ENCODE data around the gene COL4A1.
"Not testable (repeated sequence)": the region's sequence is repeated elsewhere in the genome, so short reads cannot be mapped to it uniquely, and the experiment has no call there.

COL4A1 gene

GRCh38 chr13:110313261-110313660 lies 6.3 kb upstream of the COL4A1 start:
- H3K4me3 ChIP-seq (ENCODE audit: low read length); DNase-seq (ENCODE audit: low read depth, low spot score): not testable (repeated sequence)

- no peak for DNase-seq (ENCODE audit: low read depth, low spot score)
- no peak overlapping the region for H3K4me3 ChIP-seq (ENCODE audit: low read length)
These were observed 5.5 kb upstream of the COL4A1 start for GRCh38 chr13:110312339-110313031.

GRCh38 chr13:110311443-110312338 lies 4.7 kb upstream of the COL4A1 start:
- no peak for DNase-seq (ENCODE audit: low read depth, low spot score)
- no peak overlapping the region for H3K4me3 ChIP-seq (ENCODE audit: low read length)

GRCh38 chr13:110310541-110311442 lies 3.8 kb upstream of the COL4A1 start:
- no peak for DNase-seq (ENCODE audit: low read depth, low spot score)
- H3K4me3 ChIP-seq (ENCODE audit: low read length): no peak overlapping the region

GRCh38 chr13:110309661-110310524 lies 2.9 kb upstream of the COL4A1 start:
- DNase-seq (ENCODE audit: low read depth, low spot score): no peak
- H3K4me3 ChIP-seq (ENCODE audit: low read length): no peak overlapping the region

GRCh38 chr13:110308656-110309359 lies 1.9 kb upstream of the COL4A1 start:
- no peak for DNase-seq (ENCODE audit: low read depth, low spot score)
- H3K4me3 ChIP-seq (ENCODE audit: low read length): no peak overlapping the region

GRCh38 chr13:110307767-110308655 lies 1.1 kb upstream of the COL4A1 start:
- H3K4me3 ChIP-seq (ENCODE audit: low read length): no peak overlapping the region
- no peak for DNase-seq (ENCODE audit: low read depth, low spot score)

GRCh38 chr13:110306340-110306959 lies 507 bp downstream of the COL4A1 start:
- no peak for DNase-seq (ENCODE audit: low read depth, low spot score)
- H3K4me3 ChIP-seq (ENCODE audit: low read length): no peak overlapping the region

- DNase-seq (ENCODE audit: low read depth, low spot score): no peak
- no peak overlapping the region for H3K4me3 ChIP-seq (ENCODE audit: low read length)
These were observed 1.0 kb downstream of the COL4A1 start for GRCh38 chr13:110305949-110306339.

- H3K4me3 ChIP-seq (ENCODE audit: low read length): no peak overlapping the region
- DNase-seq (ENCODE audit: low read depth, low spot score): no peak
These were observed 1.4 kb downstream of the COL4A1 start for GRCh38 chr13:110305544-110305943.

GRCh38 chr13:110305001-110305400 lies 2.0 kb downstream of the COL4A1 start:
- no peak for DNase-seq (ENCODE audit: low read depth, low spot score)
- H3K4me3 ChIP-seq (ENCODE audit: low read length): no peak overlapping the region

GRCh38 chr13:110304256-110304655 lies 2.7 kb downstream of the COL4A1 start:
- DNase-seq (ENCODE audit: low read depth, low spot score): no peak
- no peak overlapping the region for H3K4me3 ChIP-seq (ENCODE audit: low read length)

- no peak for DNase-seq (ENCODE audit: low read depth, low spot score)
These were observed 3.3 kb downstream of the COL4A1 start for GRCh38 chr13:110303644-110304043.

GRCh38 chr13:110302997-110303396 lies 4.0 kb downstream of the COL4A1 start:
- no peak for DNase-seq (ENCODE audit: low read depth, low spot score)
- H3K4me3 ChIP-seq (ENCODE audit: low read length): no peak overlapping the region

More at GRCh38 chr13:110303644-110304043, 3.3 kb downstream of the COL4A1 start:
- H3K4me3 ChIP-seq (ENCODE audit: low read length): no peak overlapping the region

GRCh38 chr13:110301606-110302553 lies 5.1 kb downstream of the COL4A1 start:
- no peak for DNase-seq (ENCODE audit: low read depth, low spot score)
- no peak overlapping the region for H3K4me3 ChIP-seq (ENCODE audit: low read length)

- DNase-seq (ENCODE audit: low read depth, low spot score): no peak
These were observed 5.9 kb downstream of the COL4A1 start for GRCh38 chr13:110301083-110301482.

More at GRCh38 chr13:110301083-110301482, 5.9 kb downstream of the COL4A1 start:
- H3K4me3 ChIP-seq (ENCODE audit: low read length): no peak overlapping the region
